WTC11 (cell line): ENCODE results near the gene PLA2G4F. TPM values are rescaled to one million over a fixed set of nuclear protein-coding genes. Genes with fewer than 3 reads are reported as not detected.

Experiments
- ATAC-seq: fragments of 200-7000 bp; cut with Tn5 transposase; 2 replicates; pipeline ENCODE4 v1.10.0; 2021; ENCODE audit warnings: mild to moderate bottlenecking, moderate library complexity
- CTCF ChIA-PET: fragments of 300-600 bp; sonication (Branson Sonifier 250); formaldehyde crosslinking; loops from one replicate; lab custom pipeline; 2021; ENCODE audit warnings: antibody characterized with exemption; lab: Charles Lee
- POLR2A ChIA-PET: fragments of 350-600 bp; sonication (Branson Sonifier 250); formaldehyde crosslinking; loops from one replicate; lab custom pipeline; 2021; ENCODE audit warnings: antibody characterized with exemption; lab: Charles Lee
- DNase-seq: peaks from one replicate; pipeline ENCODE4 v3.0.0; 2021; ENCODE audit warnings: low spot score
- H3K27ac Mint-ChIP-seq: 2 replicates; pipeline ENCODE4 v1.8.0; 2021; ENCODE audit warnings: mixed read lengths
- H3K27me3 Mint-ChIP-seq: 2 replicates; pipeline ENCODE4 v1.8.0; 2021; ENCODE audit warnings: low read depth, mild to moderate bottlenecking, moderate library complexity, mixed read lengths
- H3K36me3 Mint-ChIP-seq: 2 replicates; pipeline ENCODE4 v1.8.0; 2021; ENCODE audit warnings: mixed read lengths
- H3K4me1 Mint-ChIP-seq: 2 replicates; pipeline ENCODE4 v1.8.0; 2022; ENCODE audit warnings: mixed read lengths
- H3K4me3 Mint-ChIP-seq: 2 replicates; pipeline ENCODE4 v1.8.0; 2021; ENCODE audit warnings: mild to moderate bottlenecking, moderate library complexity, mixed read lengths
- H3K9me3 Mint-ChIP-seq: 2 replicates; pipeline ENCODE4 v1.8.0; 2021; ENCODE audit warnings: mixed read lengths
- CREM ChIP-seq: sonication (generic); formaldehyde crosslinking; IDR thresholded peaks from 2 replicates; pipeline ENCODE4 v1.8.1; 2022; ENCODE audit warnings: mild to moderate bottlenecking, missing genetic modification reagents, moderate library complexity
- ESRRA ChIP-seq: sonication (generic); formaldehyde crosslinking; IDR thresholded peaks from 2 replicates; pipeline ENCODE4 v1.8.1; 2022; ENCODE audit warnings: mild to moderate bottlenecking, missing genetic modification reagents, borderline replicate concordance
- ETV6 ChIP-seq: sonication (generic); formaldehyde crosslinking; IDR thresholded peaks from 2 replicates; pipeline ENCODE4 v1.8.1; 2022; ENCODE audit warnings: mild to moderate bottlenecking, missing genetic modification reagents
- HMGA2 ChIP-seq: fragments of 250-450 bp; sonication (Bioruptor Pico); IDR thresholded peaks from 2 replicates; pipeline ENCODE4 v1.4.0; 2021; ENCODE audit warnings: mild to moderate bottlenecking, moderate library complexity
- JAZF1 ChIP-seq: fragments of 250-450 bp; sonication (Bioruptor Pico); IDR thresholded peaks from 2 replicates; pipeline ENCODE4 v1.9.0; 2021; ENCODE audit warnings: moderate library complexity, mild to moderate bottlenecking, inconsistent platforms
- MXD4 ChIP-seq: fragments of 250-450 bp; sonication (Bioruptor Pico); IDR thresholded peaks from 2 replicates; pipeline ENCODE4 v1.8.0; 2021; ENCODE audit warnings: mild to moderate bottlenecking, moderate library complexity, borderline replicate concordance
- MYBL2 ChIP-seq: sonication (generic); formaldehyde crosslinking; IDR thresholded peaks from 2 replicates; pipeline ENCODE4 v1.8.1; 2023; ENCODE audit warnings: mild to moderate bottlenecking, moderate library complexity, missing genetic modification reagents
- TEAD1 ChIP-seq: sonication (generic); formaldehyde crosslinking; IDR thresholded peaks from 2 replicates; pipeline ENCODE4 v1.8.0; 2022; ENCODE audit warnings: mild to moderate bottlenecking, missing genetic modification reagents
- TEAD4 ChIP-seq: sonication (generic); formaldehyde crosslinking; IDR thresholded peaks from 2 replicates; pipeline ENCODE4 v1.8.0; 2022; ENCODE audit warnings: mild to moderate bottlenecking, missing genetic modification reagents
- ZBTB43 ChIP-seq: sonication (generic); formaldehyde crosslinking; IDR thresholded peaks from 2 replicates; pipeline ENCODE4 v1.8.1; 2023; ENCODE audit warnings: mild to moderate bottlenecking, missing genetic modification reagents
- ZNF138 ChIP-seq: sonication (generic); formaldehyde crosslinking; conservative IDR thresholded peaks from 2 replicates; pipeline ENCODE4 v1.8.1; 2022; ENCODE audit warnings: mild to moderate bottlenecking, moderate library complexity, missing genetic modification reagents
- ZNF232 ChIP-seq: sonication (generic); formaldehyde crosslinking; IDR thresholded peaks from 2 replicates; pipeline ENCODE4 v1.8.0; 2022; ENCODE audit warnings: mild to moderate bottlenecking, missing genetic modification reagents
- total RNA-seq: library from RNA; stranded (reverse); gene quantifications from 3 replicates; pipeline ENCODE4 v1.2.3, GENCODE V29; 2021
- TF ChIP-seq, protein P1 (sequence below): sonication (generic); formaldehyde crosslinking; IDR thresholded peaks from 2 replicates; pipeline ENCODE4 v1.8.0; 2022; ENCODE audit warnings: mild to moderate bottlenecking, missing genetic modification reagents
- TF ChIP-seq, protein P2 (sequence below): sonication (generic); formaldehyde crosslinking; IDR thresholded peaks from 2 replicates; pipeline ENCODE4 v1.8.1; 2023; ENCODE audit warnings: mild to moderate bottlenecking, missing genetic modification reagents
- TF ChIP-seq, protein P3 (sequence below): fragments of 250-450 bp; sonication (Bioruptor Pico); IDR thresholded peaks from 2 replicates; pipeline ENCODE4 v2.1.2; 2022; ENCODE audit warnings: mild to moderate bottlenecking, moderate library complexity
- TF ChIP-seq, protein P4 (sequence below): fragments of 250-450 bp; sonication (Bioruptor Pico); IDR thresholded peaks from 2 replicates; pipeline ENCODE4 v1.9.0; 2021; ENCODE audit warnings: mild to moderate bottlenecking, borderline replicate concordance
- TF ChIP-seq, protein P5 (sequence below): sonication (generic); formaldehyde crosslinking; conservative IDR thresholded peaks from 2 replicates; pipeline ENCODE4 v1.8.1; 2022; ENCODE audit warnings: mild to moderate bottlenecking, missing genetic modification reagents
- TF ChIP-seq, protein P6 (sequence below): fragments of 250-450 bp; sonication (Bioruptor Pico); IDR thresholded peaks from 2 replicates; pipeline ENCODE4 v1.9.0; 2021; ENCODE audit warnings: moderate library complexity, mild to moderate bottlenecking, inconsistent platforms, borderline replicate concordance
- TF ChIP-seq, protein P7 (sequence below): fragments of 250-450 bp; sonication (Bioruptor Pico); IDR thresholded peaks from 2 replicates; pipeline ENCODE4 v1.8.0; 2021; ENCODE audit warnings: mild to moderate bottlenecking

Gene PLA2G4F
- total RNA-seq, 1 experiment from 2014 or later = 0.11 TPM

DNA sequence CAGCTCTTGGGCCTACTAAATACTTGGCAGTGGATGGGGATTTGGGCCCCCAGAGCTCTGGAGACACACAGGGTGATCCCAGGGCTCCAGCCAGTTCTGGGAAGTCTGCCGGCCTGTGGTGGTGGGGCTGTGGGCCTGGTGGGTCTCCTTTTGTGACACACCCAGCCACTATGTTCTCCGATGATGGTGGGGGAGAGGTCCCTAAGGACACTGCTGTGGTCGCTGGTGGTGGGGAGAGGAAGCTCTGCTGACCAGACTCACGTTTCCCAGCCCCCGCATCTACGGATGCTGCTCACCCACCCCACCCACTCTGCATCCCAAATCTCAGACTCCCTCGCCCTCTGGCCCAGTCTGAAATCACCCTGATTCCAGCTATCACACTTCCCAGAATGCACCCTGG is 62.5 kb downstream of the PLA2G4F start:
- TF ChIP-seq ZNF138 (CRISPR knock-in tag) (no peak), CREM (CRISPR knock-in tag) (no peak)
- DNase-seq = no peak
- H3K27ac Mint-ChIP-seq = no peak overlapping the region
- no peak for ATAC-seq
- H3K4me1 Mint-ChIP-seq = peaks cover 18% of the 10 kb centered on the region
- H3K36me3 Mint-ChIP-seq = no peaks in the 10 kb centered on the region
- H3K27me3 Mint-ChIP-seq = no peaks in the 10 kb centered on the region; the same call in 1 of the 2 replicates
- H3K4me3 Mint-ChIP-seq = no peak overlapping the region
- ChIA-PET POLR2A (interaction anchor here (0.5 kb wide), 1 partner anchor 121 kb away, joined by 3 read pairs; no protein-coding TSS in a partner anchor), CTCF (interaction anchor here (0.5 to 4.3 kb wide), 6 partner anchors 8 to 69 kb away, joined by 4 to 28 read pairs (median 7); no protein-coding TSS in a partner anchor)
- H3K9me3 Mint-ChIP-seq = peaks cover 1% of the 10 kb centered on the region; the same call in 1 of the 2 replicates

GRCh38 chr15:42092398-42093318 is 63.8 kb downstream of the PLA2G4F start:
- DNase-seq = no peak
- Mint-ChIP-seq H3K27ac (peak overlapping the region; percentile 10), H3K4me3 (no peak overlapping the region), H3K27me3 (no peaks in the 10 kb centered on the region; the same call in 1 of the 2 replicates), H3K9me3 (no peaks in the 10 kb centered on the region), H3K4me1 (peaks cover 18% of the 10 kb centered on the region), H3K36me3 (no peaks in the 10 kb centered on the region)
- POLR2A ChIA-PET = interaction anchor here (0.7 kb wide), 1 partner anchor 44 kb away, joined by 3 read pairs; no protein-coding TSS in a partner anchor
- CTCF ChIA-PET = interaction anchor here (1.2 to 4.3 kb wide), 5 partner anchors 9 to 293 kb away, joined by 3 to 28 read pairs (median 7); no protein-coding TSS in a partner anchor
- ATAC-seq = peak; percentile 40
- TF ChIP-seq ZNF138 (CRISPR knock-in tag) (no peak), MXD4 (CRISPR knock-in tag) (no peak), MYBL2 (CRISPR knock-in tag) (no peak), TEAD1 (CRISPR knock-in tag) (no peak), HMGA2 (CRISPR knock-in tag) (no peak), ESRRA (CRISPR knock-in tag) (no peak), ZBTB43 (CRISPR knock-in tag) (no peak), ZNF232 (CRISPR knock-in tag) (no peak), JAZF1 (no peak), TEAD4 (CRISPR knock-in tag) (no peak), ETV6 (no peak)
- TF ChIP-seq, protein P1, sequence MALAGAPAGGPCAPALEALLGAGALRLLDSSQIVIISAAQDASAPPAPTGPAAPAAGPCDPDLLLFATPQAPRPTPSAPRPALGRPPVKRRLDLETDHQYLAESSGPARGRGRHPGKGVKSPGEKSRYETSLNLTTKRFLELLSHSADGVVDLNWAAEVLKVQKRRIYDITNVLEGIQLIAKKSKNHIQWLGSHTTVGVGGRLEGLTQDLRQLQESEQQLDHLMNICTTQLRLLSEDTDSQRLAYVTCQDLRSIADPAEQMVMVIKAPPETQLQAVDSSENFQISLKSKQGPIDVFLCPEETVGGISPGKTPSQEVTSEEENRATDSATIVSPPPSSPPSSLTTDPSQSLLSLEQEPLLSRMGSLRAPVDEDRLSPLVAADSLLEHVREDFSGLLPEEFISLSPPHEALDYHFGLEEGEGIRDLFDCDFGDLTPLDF (CRISPR knock-in tag) = no peak
- TF ChIP-seq, protein P2, sequence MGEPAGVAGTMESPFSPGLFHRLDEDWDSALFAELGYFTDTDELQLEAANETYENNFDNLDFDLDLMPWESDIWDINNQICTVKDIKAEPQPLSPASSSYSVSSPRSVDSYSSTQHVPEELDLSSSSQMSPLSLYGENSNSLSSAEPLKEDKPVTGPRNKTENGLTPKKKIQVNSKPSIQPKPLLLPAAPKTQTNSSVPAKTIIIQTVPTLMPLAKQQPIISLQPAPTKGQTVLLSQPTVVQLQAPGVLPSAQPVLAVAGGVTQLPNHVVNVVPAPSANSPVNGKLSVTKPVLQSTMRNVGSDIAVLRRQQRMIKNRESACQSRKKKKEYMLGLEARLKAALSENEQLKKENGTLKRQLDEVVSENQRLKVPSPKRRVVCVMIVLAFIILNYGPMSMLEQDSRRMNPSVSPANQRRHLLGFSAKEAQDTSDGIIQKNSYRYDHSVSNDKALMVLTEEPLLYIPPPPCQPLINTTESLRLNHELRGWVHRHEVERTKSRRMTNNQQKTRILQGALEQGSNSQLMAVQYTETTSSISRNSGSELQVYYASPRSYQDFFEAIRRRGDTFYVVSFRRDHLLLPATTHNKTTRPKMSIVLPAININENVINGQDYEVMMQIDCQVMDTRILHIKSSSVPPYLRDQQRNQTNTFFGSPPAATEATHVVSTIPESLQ = no peak
- TF ChIP-seq, protein P3, sequence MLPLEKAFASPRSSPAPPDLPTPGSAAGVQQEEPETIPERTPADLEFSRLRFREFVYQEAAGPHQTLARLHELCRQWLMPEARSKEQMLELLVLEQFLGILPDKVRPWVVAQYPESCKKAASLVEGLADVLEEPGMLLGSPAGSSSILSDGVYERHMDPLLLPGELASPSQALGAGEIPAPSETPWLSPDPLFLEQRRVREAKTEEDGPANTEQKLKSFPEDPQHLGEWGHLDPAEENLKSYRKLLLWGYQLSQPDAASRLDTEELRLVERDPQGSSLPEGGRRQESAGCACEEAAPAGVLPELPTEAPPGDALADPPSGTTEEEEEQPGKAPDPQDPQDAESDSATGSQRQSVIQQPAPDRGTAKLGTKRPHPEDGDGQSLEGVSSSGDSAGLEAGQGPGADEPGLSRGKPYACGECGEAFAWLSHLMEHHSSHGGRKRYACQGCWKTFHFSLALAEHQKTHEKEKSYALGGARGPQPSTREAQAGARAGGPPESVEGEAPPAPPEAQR = no peak
- TF ChIP-seq, protein P4, sequence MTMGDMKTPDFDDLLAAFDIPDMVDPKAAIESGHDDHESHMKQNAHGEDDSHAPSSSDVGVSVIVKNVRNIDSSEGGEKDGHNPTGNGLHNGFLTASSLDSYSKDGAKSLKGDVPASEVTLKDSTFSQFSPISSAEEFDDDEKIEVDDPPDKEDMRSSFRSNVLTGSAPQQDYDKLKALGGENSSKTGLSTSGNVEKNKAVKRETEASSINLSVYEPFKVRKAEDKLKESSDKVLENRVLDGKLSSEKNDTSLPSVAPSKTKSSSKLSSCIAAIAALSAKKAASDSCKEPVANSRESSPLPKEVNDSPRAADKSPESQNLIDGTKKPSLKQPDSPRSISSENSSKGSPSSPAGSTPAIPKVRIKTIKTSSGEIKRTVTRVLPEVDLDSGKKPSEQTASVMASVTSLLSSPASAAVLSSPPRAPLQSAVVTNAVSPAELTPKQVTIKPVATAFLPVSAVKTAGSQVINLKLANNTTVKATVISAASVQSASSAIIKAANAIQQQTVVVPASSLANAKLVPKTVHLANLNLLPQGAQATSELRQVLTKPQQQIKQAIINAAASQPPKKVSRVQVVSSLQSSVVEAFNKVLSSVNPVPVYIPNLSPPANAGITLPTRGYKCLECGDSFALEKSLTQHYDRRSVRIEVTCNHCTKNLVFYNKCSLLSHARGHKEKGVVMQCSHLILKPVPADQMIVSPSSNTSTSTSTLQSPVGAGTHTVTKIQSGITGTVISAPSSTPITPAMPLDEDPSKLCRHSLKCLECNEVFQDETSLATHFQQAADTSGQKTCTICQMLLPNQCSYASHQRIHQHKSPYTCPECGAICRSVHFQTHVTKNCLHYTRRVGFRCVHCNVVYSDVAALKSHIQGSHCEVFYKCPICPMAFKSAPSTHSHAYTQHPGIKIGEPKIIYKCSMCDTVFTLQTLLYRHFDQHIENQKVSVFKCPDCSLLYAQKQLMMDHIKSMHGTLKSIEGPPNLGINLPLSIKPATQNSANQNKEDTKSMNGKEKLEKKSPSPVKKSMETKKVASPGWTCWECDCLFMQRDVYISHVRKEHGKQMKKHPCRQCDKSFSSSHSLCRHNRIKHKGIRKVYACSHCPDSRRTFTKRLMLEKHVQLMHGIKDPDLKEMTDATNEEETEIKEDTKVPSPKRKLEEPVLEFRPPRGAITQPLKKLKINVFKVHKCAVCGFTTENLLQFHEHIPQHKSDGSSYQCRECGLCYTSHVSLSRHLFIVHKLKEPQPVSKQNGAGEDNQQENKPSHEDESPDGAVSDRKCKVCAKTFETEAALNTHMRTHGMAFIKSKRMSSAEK = no peak
- TF ChIP-seq, protein P5, sequence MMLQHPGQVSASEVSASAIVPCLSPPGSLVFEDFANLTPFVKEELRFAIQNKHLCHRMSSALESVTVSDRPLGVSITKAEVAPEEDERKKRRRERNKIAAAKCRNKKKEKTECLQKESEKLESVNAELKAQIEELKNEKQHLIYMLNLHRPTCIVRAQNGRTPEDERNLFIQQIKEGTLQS (CRISPR knock-in tag) = no peak
- TF ChIP-seq, protein P6, sequence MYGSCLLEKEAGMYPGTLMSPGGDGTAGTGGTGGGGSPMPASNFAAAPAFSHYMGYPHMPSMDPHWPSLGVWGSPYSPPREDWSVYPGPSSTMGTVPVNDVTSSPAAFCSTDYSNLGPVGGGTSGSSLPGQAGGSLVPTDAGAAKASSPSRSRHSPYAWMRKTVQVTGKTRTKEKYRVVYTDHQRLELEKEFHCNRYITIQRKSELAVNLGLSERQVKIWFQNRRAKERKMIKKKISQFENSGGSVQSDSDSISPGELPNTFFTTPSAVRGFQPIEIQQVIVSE (CRISPR knock-in tag) = no peak
- TF ChIP-seq, protein P7, sequence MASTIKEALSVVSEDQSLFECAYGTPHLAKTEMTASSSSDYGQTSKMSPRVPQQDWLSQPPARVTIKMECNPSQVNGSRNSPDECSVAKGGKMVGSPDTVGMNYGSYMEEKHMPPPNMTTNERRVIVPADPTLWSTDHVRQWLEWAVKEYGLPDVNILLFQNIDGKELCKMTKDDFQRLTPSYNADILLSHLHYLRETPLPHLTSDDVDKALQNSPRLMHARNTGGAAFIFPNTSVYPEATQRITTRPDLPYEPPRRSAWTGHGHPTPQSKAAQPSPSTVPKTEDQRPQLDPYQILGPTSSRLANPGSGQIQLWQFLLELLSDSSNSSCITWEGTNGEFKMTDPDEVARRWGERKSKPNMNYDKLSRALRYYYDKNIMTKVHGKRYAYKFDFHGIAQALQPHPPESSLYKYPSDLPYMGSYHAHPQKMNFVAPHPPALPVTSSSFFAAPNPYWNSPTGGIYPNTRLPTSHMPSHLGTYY (CRISPR knock-in tag) = no peak
